Activated CD4-positive, alpha-beta T cell treated with anti-CD3 and anti-CD28 coated beads for 24 hours (primary cell): ENCODE data around the gene MEIKIN.
"Not testable (repeated sequence)": the region's sequence is repeated elsewhere in the genome, so short reads cannot be mapped to it uniquely, and the experiment has no call there.

Experiments
- DNase-seq, 2 donors: peaks; one replicate each; pipeline ENCODE4 v3.0.0-alpha.2; 2020; ENCODE audit warnings: low read depth in 2 of 2

The MEIKIN gene

DNA sequence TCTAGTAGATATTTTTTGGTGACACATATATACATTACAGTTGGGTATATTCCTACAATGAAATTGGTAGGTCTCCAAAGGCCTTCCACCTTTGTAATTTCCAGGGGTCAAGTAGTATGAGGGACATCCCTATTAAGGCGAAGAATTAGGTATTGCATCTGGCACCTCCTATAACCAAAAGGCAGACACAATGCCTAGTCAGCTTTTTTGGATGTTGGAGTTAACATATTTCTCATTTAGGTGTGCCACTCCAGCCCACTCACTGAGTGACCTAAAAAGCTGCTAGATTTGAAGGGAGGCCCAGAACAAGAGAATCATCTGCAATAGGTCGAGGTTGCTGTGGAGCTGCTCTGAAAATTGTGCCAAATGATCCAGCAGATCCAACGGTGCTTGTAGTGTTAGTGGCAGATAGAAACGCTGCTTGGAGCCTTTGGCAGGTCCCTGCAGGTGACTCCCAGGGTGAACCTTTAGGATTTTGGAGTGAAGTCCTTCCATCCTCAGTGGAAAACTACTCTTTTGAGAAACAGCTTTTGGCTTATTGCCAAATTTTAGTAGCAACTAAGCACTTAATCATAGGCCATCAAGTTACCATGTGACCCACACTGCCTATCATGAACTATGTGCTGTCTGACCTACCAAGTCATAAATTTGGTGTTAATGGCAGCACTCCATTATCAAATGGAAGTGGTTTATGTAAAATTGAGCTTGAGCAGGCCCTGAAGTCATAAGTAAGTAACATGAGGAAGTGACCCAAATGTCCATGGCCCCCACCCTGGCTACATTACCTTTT, 132.9 kb downstream of the MEIKIN start:
- no peak for DNase-seq

DNA sequence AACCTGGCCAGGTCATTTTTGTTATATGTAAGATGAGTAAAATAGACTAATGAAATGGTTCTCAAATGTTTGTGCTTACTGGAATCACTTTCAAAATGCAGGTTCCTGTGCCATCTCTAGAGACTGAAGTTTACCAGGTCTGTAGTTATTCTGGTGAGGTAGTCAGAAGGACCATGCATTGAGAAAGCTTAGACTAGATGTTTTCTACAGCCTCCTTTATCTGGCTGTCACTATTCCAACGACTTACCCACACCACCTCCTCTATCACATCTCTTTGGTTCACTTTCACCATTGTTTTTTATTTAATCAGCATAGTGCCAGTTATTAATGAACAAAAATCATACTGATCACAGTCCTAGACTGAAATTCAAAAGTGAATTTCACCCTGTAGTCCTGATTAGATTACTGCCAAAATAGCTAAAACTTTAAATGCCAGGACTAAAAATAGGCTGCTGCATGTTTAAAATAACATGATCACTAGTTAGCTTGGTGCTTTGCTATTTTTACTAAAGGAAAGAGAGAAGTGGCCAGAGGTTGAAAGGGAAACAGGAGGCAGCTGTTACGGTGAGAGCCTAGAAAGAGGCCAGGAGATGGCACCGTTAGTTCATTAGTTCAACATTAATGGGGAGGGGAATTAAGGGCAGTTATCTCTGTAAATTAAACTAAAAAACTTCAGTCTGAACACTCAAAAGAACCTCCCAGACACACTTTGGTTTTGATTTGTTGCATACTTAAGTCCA, 134.8 kb downstream of the MEIKIN start:
- DNase-seq = no peak

DNA sequence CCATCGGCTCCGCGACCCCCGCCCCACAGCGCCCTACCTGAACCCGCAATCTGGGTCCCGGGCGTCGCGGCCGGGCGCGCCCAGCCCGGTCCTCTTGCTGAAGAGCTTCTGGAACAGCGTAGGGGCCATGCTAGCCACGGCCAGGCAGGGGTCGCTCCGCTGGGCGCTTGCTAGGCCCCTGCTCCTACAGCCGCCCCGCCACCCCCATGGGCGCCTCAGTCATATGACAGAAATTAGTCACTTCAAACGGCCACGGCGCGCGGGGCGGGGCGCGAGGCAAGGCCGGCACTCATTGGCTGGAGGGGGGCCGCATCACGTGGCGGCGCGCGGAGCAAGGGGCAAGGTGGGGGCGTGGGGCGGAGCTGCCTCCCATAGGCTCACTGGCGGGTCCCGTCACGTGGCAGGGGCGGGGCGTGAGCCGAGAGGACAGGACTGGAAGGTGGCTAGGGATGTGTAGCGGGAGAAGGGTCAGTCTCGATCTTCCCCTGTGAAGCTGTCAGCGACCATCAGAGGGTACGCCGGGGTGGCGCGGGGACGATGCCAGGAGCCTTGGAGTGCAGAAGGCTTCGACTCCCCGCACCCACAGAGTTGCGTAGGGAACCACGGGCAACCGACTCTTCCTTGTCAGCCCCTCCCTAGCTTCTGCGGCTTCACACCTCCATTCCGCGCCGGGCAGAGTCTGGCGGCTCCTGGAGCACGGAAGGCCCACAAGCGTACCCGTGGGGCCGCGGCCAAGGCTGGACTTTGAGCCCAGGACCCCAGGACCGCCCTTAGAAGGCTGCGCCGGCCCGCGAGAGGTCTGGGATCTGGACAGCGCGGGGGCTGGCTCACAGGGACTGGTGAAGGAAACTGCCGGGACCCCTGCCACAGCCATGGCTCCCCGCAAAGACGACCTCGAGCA, 148.4 kb downstream of the MEIKIN start, which contains the start of gene FNIP1:
Gene FNIP1, minus strand, starts transcription at position 225 of the 901 bp plus-strand sequence. Its CDS starts 96 bp downstream, at position 129.
- DNase-seq = peak; percentile 97 to 98

DNA sequence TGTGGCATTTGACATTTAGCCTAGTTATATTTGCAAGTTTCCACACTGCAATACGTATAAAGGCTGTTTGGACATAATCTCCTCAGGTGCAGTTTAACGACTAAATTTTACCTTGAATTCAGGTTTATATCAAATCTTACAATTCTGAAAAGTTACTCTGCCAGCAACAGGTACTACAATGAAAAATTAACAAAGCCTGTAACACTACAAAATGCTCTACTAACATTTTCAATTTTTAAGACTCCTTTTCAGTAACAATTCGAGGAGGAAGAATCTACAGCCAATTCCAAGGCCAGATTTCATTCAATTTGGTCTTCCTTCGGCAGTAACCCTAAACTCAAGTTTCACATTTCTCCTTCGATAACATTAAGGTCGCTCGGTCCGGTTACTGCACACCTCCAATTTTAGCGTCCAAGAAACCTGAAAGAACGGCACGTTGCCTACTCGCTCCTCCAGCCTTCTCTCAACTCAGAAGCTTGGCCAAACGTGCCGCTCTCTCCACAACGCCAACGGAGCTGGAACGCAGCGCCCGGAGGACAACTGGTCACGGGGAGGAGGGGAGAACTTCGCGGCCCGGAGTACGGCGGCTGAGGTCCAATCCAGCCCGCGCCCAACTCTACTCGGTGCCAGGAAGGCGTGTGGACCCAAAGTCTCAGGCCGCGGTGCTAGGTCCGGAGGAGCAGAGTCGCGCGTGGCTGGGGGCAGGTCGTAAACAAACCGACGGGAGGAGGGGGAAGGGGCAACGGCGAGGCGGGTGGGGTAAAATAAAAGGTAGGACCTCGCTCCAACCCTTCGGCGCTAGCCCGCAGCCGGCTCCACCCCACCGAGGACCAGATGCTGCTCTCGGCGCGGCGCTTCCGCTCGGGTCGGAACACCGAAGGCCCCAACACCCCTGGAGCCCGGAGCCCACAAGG, 149.3 kb downstream of the MEIKIN start:
- peak; percentile 3 to 10 for DNase-seq

GRCh38 chr5:131795228-131795627, 150.2 kb downstream of the MEIKIN start:
- DNase-seq = no peak

DNA sequence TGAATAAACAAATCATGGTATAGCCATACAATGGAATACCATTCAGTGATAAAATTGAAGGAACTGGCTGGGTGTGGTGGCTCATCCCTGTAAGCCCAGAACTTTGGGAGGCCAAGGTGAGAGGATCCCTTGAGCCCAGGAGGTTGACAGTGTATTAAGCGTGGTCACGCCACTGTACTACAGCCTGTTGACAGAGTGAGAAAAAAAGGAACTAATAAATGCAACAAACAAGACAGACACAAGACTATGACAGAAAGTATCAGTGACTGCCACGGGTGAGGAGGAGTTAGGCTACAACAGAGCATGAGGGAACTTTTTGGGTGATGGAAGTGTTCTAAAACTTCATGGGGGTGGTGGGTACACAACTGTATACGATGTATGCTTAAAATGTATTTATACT, 150.9 kb downstream of the MEIKIN start:
- no peak for DNase-seq

DNA sequence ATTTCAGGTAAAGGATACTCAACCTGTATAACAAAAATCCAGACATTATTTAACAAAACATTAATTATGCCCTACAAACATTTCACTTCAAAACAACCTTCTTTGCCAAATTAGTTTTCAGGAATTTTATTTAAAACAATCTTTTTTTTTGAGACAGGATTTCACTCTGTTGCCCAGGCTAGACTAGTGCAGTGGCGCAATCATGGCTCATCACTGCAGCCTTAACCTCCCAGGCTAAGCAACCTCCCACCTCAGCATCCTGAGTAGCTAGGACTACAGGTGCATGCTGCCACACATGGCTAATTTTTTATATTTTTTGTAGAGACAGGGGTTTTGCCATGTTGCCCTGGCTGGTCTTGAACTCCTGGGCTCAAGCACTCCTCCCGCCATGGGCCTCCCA, 152.6 kb downstream of the MEIKIN start:
- DNase-seq = no peak

GRCh38 chr5:131791866-131792265, 153.6 kb downstream of the MEIKIN start:
- DNase-seq = no peak

DNA sequence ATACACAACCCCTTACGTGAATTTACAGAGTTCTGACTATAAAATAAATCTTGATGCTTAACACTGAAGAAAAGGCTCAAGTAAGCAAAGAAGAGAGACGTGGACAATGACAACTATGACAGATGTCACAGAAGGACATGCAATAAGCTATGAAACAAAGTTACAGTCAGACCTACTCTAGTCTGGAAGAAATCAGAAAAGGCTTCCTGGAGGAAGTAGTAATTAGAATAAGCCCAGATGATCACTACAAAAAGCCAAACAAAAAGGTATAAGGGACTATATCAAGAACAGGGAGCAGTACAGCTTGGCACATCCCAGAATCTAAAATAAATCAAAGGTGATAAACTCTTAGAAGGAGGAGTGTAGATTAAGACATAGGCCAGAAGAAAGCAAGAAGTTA, 154.9 kb downstream of the MEIKIN start:
- no peak for DNase-seq

DNA sequence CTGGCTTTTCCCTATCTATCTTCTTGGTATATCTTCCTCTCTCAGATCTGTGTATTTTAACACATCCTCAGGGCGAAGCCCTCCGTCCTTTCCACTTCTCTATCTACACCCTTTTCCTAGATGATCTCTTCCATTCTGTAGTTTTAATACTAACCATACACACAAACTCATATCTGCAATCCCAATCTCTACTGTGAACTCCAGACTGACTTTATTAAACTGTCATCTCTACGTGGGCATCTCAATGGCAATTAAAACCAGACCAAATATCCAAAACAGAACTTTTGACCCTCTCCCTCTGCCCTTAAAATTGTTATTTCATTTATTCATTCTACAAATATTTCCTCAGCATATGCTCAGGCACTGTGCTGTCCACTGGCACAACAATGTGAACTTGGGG, 155.7 kb downstream of the MEIKIN start:
- DNase-seq = no peak

- DNase-seq = no peak
These were observed 157.7 kb downstream of the MEIKIN start for GRCh38 chr5:131787736-131788135.

DNA sequence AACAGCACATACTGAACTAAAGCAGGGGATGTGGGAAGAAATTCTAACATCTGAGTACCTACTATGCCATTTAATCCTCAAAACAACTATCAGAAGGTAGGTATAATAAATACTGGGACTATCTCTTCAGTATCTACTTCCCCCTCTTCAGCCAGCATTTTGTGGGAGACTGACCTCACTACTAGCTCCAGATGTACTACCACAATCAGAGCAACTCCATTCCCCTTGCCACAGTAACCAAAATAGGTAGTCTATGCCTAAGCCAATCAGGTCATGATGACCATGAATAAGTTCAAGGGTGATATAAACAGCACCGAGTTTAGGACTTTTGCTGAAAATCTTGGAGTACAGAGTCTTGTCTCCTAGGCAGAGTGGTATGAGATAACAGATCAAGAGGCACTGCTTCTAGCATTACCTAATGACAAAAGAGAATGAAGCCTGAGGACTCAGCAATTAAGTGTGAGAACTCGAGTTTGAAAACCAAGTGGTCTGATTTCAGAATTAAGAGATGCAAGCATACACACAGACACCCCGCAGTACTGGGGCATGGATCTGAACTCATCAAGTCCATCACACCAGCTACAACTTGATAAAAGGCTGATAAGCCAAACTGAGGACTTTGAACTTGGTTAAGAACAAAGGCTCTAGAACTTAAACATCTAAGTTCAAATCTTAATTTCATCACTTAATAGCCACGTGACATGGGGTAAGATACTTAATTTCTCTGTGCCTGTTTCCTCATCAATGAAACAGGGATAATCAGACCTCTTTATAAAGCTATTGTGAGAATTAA, 158.4 kb downstream of the MEIKIN start:
- no peak for DNase-seq

DNA sequence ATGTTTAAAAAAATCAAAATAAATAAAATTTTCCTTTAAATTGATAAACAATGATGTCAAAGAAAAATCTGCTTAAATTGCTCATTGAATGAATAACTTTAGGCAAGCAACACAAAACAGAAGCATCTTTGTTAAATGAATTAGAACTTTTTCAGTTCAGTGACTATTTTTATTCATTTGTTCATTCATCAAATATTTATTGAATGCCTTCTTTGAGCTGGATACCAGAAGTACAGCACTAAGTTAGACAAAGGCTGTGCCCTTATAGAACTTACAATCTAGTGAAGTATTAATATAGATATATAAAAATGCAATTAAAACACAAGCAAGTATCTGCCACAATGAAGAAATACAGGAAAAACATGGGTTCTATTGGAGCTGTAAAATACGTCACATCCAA, 159.4 kb downstream of the MEIKIN start:
- no peak for DNase-seq

DNA sequence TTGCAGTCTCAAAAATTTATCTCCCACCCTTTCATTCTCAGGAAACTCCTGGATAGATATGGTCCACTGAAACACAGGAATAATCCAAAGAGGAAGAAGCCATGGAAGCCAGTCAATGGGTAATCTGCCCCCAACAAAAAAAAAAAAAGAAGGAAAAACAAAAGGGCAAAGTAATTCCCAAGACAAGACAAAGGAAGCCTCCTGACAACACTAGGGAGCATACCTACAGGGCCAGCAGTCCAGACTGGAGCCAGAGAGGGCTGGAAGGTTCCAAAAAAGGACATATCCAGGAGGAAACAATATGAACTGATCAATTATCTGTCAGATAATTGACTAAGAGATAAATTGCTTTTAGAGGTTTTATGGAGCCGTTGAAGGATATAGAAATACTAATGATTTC, 161.6 kb downstream of the MEIKIN start:
- DNase-seq = no peak

- DNase-seq = no peak
These were observed 162.1 kb downstream of the MEIKIN start for GRCh38 chr5:131783357-131783756.

GRCh38 chr5:131782717-131783116, 162.7 kb downstream of the MEIKIN start:
- no peak for DNase-seq

DNA sequence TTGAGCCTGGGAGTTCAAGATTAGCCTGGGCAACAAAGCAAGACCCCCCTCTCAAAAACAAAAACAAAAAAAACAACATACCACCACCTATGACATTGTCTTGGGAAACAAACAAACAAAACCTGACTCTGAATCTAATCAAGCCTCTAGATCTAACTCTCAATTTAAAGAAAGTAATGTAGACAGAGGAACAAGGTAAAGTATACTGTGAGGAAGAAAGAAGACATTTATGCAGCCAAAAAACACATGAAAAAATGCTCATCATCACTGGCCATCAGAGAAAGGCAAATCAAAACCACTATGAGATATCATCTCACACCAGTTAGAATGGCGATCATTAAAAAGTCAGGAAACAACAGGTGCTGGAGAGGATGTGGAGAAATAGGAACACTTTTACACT, 167.3 kb downstream of the MEIKIN start:
- DNase-seq = not testable (repeated sequence)

DNA sequence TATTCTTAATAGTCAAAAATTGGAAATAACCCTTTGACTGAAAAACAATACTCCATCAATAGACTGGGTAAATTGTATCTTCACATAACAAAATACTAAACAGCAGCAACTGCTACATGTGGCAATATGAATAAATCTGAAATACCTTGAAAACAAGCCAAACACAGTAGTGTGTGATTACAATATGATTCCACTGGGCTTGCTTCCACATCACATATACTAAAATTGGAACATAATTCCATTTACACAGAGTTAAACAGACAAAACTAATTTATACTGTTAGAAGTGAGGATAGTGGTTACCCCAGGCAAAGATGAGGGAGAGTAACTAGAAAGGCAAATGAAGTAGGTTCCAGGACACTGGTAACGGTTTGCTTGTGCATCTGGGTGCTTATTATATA, 169.0 kb downstream of the MEIKIN start:
- no peak for DNase-seq

DNA sequence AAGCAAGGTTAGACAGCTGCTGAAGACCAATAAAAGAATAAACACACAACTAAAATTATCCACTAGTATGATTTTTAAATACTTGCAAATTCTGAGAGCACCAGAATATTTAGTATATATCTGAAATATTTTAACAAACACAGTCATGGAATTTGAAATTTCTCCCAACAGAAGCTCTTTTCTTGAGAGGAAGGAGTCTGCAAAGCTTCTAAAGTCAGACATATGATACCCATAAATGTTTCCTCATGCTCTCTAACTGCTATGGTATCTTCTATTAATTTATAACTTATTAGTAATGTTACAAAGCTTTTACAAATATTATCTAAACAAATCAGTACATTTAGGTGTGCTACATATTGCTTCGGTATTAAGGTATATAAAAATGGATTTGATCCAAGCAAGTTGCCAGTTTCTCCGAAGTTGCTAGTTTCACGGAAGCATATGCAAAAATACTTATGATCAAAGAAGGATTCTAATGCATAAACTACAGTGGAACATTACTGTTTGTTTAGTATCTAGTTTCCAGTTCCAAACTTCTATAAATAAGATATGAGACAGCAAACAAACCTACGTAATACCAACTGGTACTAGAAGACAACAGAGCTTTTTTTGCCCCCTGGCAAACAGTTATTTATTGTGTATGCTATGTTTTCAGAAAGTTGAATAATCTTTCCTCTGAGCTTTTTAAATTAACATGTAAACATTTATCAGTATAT, 170.7 kb downstream of the MEIKIN start:
- no peak for DNase-seq

- DNase-seq = no peak
These were observed 171.7 kb downstream of the MEIKIN start for GRCh38 chr5:131773805-131774204.
